Thymus (tissue), 11 donors: ENCODE results near the gene TMEM150C. TPM values are rescaled to one million over a fixed set of nuclear protein-coding genes. Genes with fewer than 3 reads are reported as not detected.
A peak's percentile ranks its signal among the peaks of the same experiment; 100 is the strongest.
"Not testable (repeated sequence)": the region's sequence is repeated elsewhere in the genome, so short reads cannot be mapped to it uniquely, and the experiment has no call there.

Experiments used
- DNase-seq, 9 donors: peaks; one replicate each; pipeline ENCODE4 v3.0.0-alpha.2; 2013; ENCODE audit warnings: low spot score in 9 of 9, low read depth in 6 of 9, missing footprints in 1 of 9
- H3K27ac ChIP-seq, 2 donors: one replicate each; pipeline ENCODE4 v1.5.1; 2013; ENCODE audit warnings: control low read depth in 1 of 2, low read depth in 1 of 2, low read length in 1 of 2, mild to moderate bottlenecking in 1 of 2, moderate library complexity in 1 of 2
- H3K27me3 ChIP-seq, 2 donors: one replicate each; pipeline ENCODE4 v1.5.1; 2013; ENCODE audit warnings: low read length in 1 of 2; ENCODE audit not compliant: control insufficient read depth in 2 of 2, insufficient read depth in 1 of 2
- H3K36me3 ChIP-seq, 2 donors: one replicate each; pipeline ENCODE4 v1.5.1; 2013; ENCODE audit warnings: low read length in 1 of 2, mild to moderate bottlenecking in 1 of 2, moderate library complexity in 1 of 2; ENCODE audit not compliant: control insufficient read depth in 2 of 2, insufficient read depth in 2 of 2
- H3K4me1 ChIP-seq, 2 donors: one replicate each; pipeline ENCODE4 v1.5.1; 2013; ENCODE audit warnings: low read length in 2 of 2; ENCODE audit not compliant: control insufficient read depth in 2 of 2, insufficient read depth in 2 of 2
- H3K4me3 ChIP-seq, 2 donors: one replicate each; pipeline ENCODE4 v1.5.1; 2013; ENCODE audit warnings: low read length in 2 of 2, control low read depth in 1 of 2, mild to moderate bottlenecking in 1 of 2
- H3K9me3 ChIP-seq, 2 donors: one replicate each; pipeline ENCODE4 v1.5.1; 2013; ENCODE audit warnings: low read length in 1 of 2, mild to moderate bottlenecking in 1 of 2; ENCODE audit not compliant: control insufficient read depth in 2 of 2, insufficient read depth in 1 of 2
- WGBS: extraction: QIAGEN DNeasy Blood & Tissue Kit; methylation state at CpG from one replicate; pipeline ENCODE4 v1.1.7; 2013; 5-methylcytosine and 5-hydroxymethylcytosine counted together
- polyA plus RNA-seq: library from polyadenylated mRNA; stranded (reverse); fragments of 200-250 nt; gene quantifications from one replicate; pipeline ENCODE4 v1.2.3, GENCODE V29; 2013
- total RNA-seq: library from RNA; stranded (reverse); fragments of 120-200 nt; gene quantifications from one replicate; pipeline ENCODE4 v1.2.4, GENCODE V29; 2013
- donor health status: healthy.

The TMEM150C gene
- total and polyA plus RNA-seq, 2 donors: 6.1 to 18.2 TPM

DNA sequence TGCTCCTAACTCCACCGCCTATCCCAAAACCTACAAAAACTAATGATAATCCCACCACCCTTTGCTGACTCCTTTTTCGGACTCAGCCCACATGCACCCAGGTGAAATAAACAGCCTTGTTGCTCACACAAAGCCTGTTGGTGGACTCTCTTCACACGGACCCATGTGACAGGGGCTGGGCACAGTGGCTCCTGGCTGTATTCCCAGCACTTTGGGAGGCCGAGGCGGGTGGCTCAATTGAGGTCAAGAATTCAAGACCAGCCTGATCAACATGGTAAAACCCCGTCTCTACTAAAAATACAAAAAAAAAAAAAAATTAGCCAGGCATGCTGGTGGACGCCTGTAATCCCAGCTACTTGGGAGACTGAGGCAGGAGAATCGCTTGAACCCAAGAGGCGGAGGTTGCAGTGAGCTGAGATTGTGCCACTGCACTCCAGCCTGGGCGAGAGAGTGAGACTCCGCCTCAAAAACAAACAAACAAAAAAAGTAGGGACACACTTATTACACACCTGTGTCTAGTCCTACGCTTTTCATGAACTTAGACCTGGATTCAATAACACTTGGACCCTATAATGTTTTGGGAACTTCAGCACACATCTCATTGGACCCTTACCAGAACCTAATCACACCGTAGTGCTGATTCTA lies 2.6 kb downstream of the TMEM150C start:
- H3K27me3 ChIP-seq: peaks cover 39 to 54% of the 10 kb centered on the region in 2 donors
- not testable (repeated sequence) for H3K36me3 ChIP-seq, H3K9me3 ChIP-seq, H3K4me1 ChIP-seq, H3K27ac ChIP-seq, DNase-seq, H3K4me3 ChIP-seq
- WGBS: 92% methylated on average over 13 of the region's 13 CpGs

DNA sequence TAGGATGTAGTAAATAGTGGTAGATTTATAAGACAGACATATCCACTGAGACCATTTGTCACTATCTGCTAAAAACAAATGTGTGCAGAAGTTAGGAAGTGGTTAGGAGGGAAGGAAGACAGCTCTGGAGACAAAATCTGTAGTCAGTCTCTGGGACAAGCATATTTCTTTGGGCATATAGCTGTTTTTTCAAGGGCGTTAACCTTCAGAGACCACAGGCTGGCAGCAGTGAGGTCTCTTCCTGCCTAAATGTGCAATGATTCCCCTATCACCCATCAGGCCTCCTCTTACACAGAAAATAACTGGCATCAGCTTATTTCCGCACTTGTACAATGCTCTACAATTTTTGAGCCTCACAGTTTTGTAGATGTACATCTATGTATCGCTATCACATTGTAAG lies 6.5 kb downstream of the TMEM150C start:
- H3K27me3 ChIP-seq: peaks cover 6 to 19% of the 10 kb centered on the region in 2 donors
- no peak overlapping the region for H3K27ac ChIP-seq
- WGBS: 63% methylated on average over 3 of the region's 3 CpGs
- H3K4me3 ChIP-seq: no peak overlapping the region
- H3K9me3 ChIP-seq: no peaks in the 10 kb centered on the region
- H3K4me1 ChIP-seq: no peaks in the 10 kb centered on the region
- no peaks in the 10 kb centered on the region for H3K36me3 ChIP-seq
- no peak for DNase-seq

DNA sequence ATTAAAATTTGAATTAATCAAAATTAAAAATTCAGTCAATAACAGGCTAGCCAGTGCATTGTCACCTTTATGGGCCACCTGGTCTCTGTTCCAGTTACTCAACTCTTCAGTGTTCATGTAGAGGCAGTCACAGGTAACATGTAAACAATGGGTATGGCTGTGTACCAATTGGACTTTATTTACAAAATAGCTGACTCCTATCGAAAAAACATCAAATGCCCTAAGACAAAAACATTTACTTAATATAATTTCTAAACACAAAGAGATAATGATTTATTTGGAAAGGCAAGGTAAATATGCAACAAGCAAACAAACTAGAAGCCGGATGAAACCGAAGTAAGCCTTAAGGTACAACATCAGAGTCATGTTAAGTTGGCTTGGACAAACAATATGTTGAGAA lies 8.8 kb downstream of the TMEM150C start:
- H3K27me3 ChIP-seq: peaks cover 2 to 6% of the 10 kb centered on the region in 2 donors
- no peaks in the 10 kb centered on the region for H3K4me1 ChIP-seq
- H3K9me3 ChIP-seq: no peaks in the 10 kb centered on the region
- WGBS: 97% methylated on average over 3 of the region's 3 CpGs
- DNase-seq: no peak
- H3K36me3 ChIP-seq: no peaks in the 10 kb centered on the region
- no peak overlapping the region for H3K27ac ChIP-seq
- no peak overlapping the region for H3K4me3 ChIP-seq

DNA sequence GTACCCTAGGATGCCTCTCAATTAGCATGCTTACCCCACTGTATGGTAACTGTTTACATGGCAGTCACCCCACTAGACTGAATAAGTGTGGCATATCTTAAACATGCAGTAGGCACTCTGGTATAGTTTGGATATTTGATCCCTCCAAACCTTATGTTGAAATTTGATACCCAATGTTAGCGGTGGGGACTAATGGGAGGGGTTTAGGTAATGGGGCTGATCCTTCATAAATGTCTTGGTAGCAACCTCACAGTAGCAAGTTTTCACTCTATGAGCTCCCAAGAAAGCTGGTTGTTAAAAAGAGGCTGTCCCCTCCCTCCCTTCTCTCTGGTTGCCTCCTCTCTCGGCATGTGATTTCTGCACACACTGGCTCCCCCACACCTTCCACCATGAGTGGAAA lies 10.1 kb downstream of the TMEM150C start:
- no peak overlapping the region for H3K27ac ChIP-seq
- H3K4me1 ChIP-seq: no peaks in the 10 kb centered on the region
- no peaks in the 10 kb centered on the region for H3K9me3 ChIP-seq
- no peaks in the 10 kb centered on the region for H3K27me3 ChIP-seq
- H3K4me3 ChIP-seq: no peak overlapping the region
- WGBS: 95% methylated on average over 2 of the region's 2 CpGs
- DNase-seq: no peak
- no peaks in the 10 kb centered on the region for H3K36me3 ChIP-seq

DNA sequence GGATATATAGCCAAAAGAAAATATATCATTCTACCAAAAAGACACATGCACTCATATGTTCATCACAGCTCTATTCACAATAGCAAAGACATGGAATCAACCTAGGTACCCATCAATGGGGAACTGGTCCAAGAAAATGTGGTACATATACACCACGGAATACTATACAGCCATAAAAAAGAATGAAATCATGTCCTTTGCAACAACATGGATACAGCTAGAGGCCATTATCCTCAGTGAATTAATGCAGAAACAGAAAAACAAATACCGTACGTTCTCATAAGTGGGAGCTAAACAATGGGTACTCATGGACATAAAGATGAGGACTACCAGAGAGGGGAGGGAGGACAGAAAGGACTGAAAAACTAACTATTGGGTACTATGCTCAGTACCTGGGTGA lies 13.9 kb downstream of the TMEM150C start:
- H3K36me3 ChIP-seq, DNase-seq, H3K4me1 ChIP-seq, H3K27me3 ChIP-seq, H3K9me3 ChIP-seq, H3K4me3 ChIP-seq, H3K27ac ChIP-seq: not testable (repeated sequence)
- over 99% methylated on average over 3 of the region's 3 CpGs for WGBS

DNA sequence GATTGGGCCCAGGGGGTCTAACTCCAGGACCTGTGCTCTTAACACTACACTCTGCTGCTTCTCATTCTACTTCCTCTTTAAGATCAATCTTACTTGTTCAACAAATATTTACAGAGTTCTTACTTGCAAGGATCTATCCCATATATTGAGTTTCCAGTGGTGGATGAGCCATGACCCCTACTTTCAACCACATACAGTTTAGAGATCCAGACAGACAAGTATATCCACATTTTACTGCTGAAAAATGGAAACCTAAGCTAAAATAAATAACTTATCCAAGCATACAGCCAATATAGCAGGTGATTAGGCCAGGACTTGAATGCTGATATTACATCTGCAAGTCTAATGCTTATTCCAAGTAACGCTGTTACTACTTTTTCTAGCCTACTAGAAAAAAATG lies 18.7 kb downstream of the TMEM150C start:
- WGBS: 94% methylated on average over 1 of the region's 1 CpG
- Histone ChIP-seq H3K4me1 (no peaks in the 10 kb centered on the region), H3K36me3 (no peaks in the 10 kb centered on the region), H3K4me3 (no peak overlapping the region), H3K9me3 (no peaks in the 10 kb centered on the region), H3K27me3 (no peaks in the 10 kb centered on the region), H3K27ac (peak overlapping the region in 1 of 2 donors; percentile 52)
- no peak for DNase-seq

DNA sequence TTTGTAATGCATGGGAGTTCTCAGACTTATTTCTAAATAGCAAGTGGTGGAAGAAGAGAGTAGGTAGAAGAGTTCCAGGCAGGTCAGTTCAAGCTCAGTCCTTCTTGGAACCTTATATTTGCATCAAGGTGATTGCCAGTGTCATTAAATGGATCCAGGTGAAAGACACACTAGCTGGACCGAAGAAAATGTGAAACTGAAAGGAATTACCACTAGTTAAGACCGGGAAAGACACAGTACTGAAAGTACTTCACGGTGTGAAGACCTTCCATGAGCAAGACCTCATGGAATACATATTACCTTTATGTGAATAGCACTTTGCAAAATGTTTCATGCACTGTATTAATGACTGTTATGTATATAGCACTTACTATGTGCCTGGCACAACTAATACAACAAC lies 19.1 kb downstream of the TMEM150C start:
- Histone ChIP-seq H3K4me1 (no peaks in the 10 kb centered on the region), H3K9me3 (no peaks in the 10 kb centered on the region), H3K27ac (peak overlapping the region in 1 of 2 donors; percentile 52), H3K4me3 (no peak overlapping the region), H3K36me3 (no peaks in the 10 kb centered on the region), H3K27me3 (no peaks in the 10 kb centered on the region)
- 89% methylated on average over 3 of the region's 3 CpGs for WGBS
- no peak for DNase-seq

DNA sequence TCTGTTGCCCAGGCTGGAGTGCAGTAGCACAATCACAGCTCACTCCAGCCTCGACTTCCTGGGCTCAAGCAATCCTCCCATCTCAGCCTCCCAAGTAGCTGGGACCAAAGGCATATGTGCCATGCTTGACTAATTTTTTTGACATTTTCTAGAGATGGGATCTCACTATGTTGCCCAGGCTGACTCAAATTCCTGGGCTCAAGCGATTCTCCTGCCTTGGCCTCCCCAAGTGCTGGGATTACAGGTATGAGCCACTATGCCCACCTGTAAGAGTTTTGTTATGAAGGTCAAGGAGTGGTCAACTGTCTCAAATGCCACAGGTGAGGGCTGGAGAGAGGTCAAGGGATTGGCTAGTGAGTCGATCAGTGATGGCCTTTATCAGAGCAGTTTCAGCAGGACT lies 32.5 kb downstream of the TMEM150C start:
- H3K27me3 ChIP-seq: no peaks in the 10 kb centered on the region
- H3K27ac ChIP-seq: no peak overlapping the region
- no peak overlapping the region for H3K4me3 ChIP-seq
- DNase-seq: no peak
- no peaks in the 10 kb centered on the region for H3K36me3 ChIP-seq
- H3K4me1 ChIP-seq: no peaks in the 10 kb centered on the region
- 99% methylated on average over 3 of the region's 3 CpGs for WGBS
- no peaks in the 10 kb centered on the region for H3K9me3 ChIP-seq

DNA sequence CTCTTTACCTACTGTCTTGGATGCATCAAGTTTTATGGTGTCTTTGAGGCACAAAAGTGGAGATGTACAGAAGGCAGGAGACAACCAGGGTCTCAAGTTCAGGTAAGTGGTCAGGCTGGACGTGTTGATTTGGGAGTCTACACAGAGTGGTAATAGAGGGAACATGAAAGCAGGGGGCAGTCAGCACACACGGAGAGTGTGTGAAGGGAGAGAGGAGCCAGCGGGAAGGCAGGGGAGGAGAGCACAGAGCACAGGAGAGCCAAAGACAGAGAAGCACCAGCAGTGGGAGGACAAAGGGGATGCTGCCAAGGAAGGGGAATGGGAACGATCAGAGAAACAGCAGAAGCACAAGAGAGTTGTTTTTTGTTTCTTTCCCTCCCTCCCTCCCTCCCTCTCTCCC lies 32.9 kb downstream of the TMEM150C start:
- Histone ChIP-seq H3K4me1 (no peaks in the 10 kb centered on the region), H3K36me3 (no peaks in the 10 kb centered on the region), H3K27me3 (no peaks in the 10 kb centered on the region), H3K27ac (no peak overlapping the region), H3K4me3 (no peak overlapping the region), H3K9me3 (no peaks in the 10 kb centered on the region)
- DNase-seq: no peak
- 89% methylated on average over 4 of the region's 4 CpGs for WGBS

DNA sequence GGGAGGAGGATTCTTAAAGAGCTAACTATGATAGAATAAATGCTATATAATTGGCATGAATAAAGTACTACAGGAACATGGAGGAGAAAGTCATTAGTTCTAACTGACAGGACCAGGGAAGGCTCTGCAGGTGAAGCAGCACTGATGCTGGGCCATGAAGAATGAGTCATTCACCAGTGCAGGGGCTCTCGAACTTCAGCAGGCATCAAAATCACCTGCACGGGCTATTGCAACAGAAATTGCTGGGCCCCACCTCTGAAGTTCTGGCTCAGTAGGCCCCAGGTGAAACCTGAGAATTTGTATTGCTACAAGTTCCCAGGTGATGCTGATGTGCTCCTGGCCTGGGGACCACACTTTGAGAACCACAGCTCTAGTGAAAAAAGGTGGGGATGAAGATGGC lies 33.7 kb downstream of the TMEM150C start:
- 93% methylated on average over 2 of the region's 2 CpGs for WGBS
- Histone ChIP-seq H3K27me3 (no peaks in the 10 kb centered on the region), H3K4me3 (no peak overlapping the region), H3K36me3 (no peaks in the 10 kb centered on the region), H3K4me1 (no peaks in the 10 kb centered on the region), H3K27ac (no peak overlapping the region), H3K9me3 (no peaks in the 10 kb centered on the region)
- DNase-seq: no peak
